B cell (primary cell): ENCODE data around the gene CRIP3. TPM values are rescaled to one million over a fixed set of nuclear protein-coding genes. Genes with fewer than 3 reads are reported as not detected.

Source experiments
- ATAC-seq: fragments of 200-7000 bp; cut with Tn5 transposase; one replicate; pipeline ENCODE4 v1.10.0; 2021; ENCODE audit warnings: low read depth, mild to moderate bottlenecking, moderate number of reproducible peaks, moderate library complexity
- CTCF ChIA-PET: fragments of 350-600 bp; sonication (Branson Sonifier 250); formaldehyde crosslinking; loops from one replicate; lab custom pipeline; 2021; ENCODE audit warnings: antibody characterized with exemption, inconsistent platforms; lab: Charles Lee
- POLR2A ChIA-PET: fragments of 350-600 bp; sonication (Branson Sonifier 250); formaldehyde crosslinking; loops from one replicate; lab custom pipeline; 2021; ENCODE audit warnings: antibody characterized with exemption; lab: Charles Lee
- DNase-seq: peaks from one replicate; pipeline ENCODE4 v3.0.0; 2013
- H2AFZ ChIP-seq: 2 replicates; pipeline ENCODE4 v1.6.1; 2012; ENCODE audit warnings: mild to moderate bottlenecking, low read depth, low read length; ENCODE audit not compliant: insufficient read depth, poor library complexity, severe bottlenecking
- H3K27ac ChIP-seq, 2 donors: 1 replicate in 1 of 2; 2 replicates in 1 of 2; pipeline ENCODE4 v1.5.1; 2012 to 2013; ENCODE audit warnings: low read length in 2 of 2, mild to moderate bottlenecking in 2 of 2, moderate library complexity in 1 of 2
- H3K27me3 ChIP-seq, 4 experiments: fragments of 200-600 bp in 1 of 4; sonication (generic) in 1 of 4; replicated peaks in 1 of 4; 1 replicate in 2 of 4; 2 replicates in 2 of 4; pipeline versions ENCODE4 v1.6.1 to v1.7.0; 2013 to 2016; ENCODE audit warnings: low read length in 3 of 4, mild to moderate bottlenecking in 2 of 4, mixed read lengths in 1 of 4, moderate library complexity in 1 of 4; ENCODE audit not compliant: insufficient read depth in 4 of 4, control insufficient read depth in 3 of 4; ENCODE audit errors: control extremely low read depth in 1 of 4
- H3K36me3 ChIP-seq, 2 experiments: replicated peaks in 1 of 2; 1 replicate in 1 of 2; 2 replicates in 1 of 2; pipeline versions ENCODE4 v1.6.1 to v1.7.1; 2013; ENCODE audit warnings: low read length in 1 of 2; ENCODE audit not compliant: insufficient read depth in 2 of 2, control insufficient read depth in 1 of 2; ENCODE audit errors: control extremely low read depth in 1 of 2, extremely low read depth in 1 of 2
- H3K4me1 ChIP-seq, 2 donors: fragments of 200-600 bp in 1 of 2; sonication (generic) in 1 of 2; 1 replicate in 1 of 2; 2 replicates in 1 of 2; pipeline versions ENCODE4 v1.5.1 to v1.6.1; 2013 to 2017; ENCODE audit warnings: low read length in 2 of 2; ENCODE audit not compliant: control insufficient read depth in 2 of 2, insufficient read depth in 2 of 2
- H3K4me2 ChIP-seq: replicated peaks from 2 replicates; pipeline ENCODE3; 2012; ENCODE audit warnings: mild to moderate bottlenecking, low read depth, low read length; ENCODE audit not compliant: poor library complexity, severe bottlenecking
- H3K4me3 ChIP-seq, 5 experiments: fragments of 200-600 bp in 1 of 5; sonication (generic) in 1 of 5; 1 replicate in 3 of 5; 2 replicates in 2 of 5; pipeline versions ENCODE4 v1.5.1 to v1.7.0; 2011 to 2016; ENCODE audit warnings: low read length in 4 of 5, mild to moderate bottlenecking in 4 of 5, low read depth in 2 of 5, control low read depth in 1 of 5, moderate library complexity in 1 of 5; ENCODE audit not compliant: insufficient read depth in 1 of 5; ENCODE audit errors: control extremely low read depth in 1 of 5, extremely low read depth in 1 of 5
- H3K79me2 ChIP-seq: fragments of 200-600 bp; sonication (generic); one replicate; pipeline ENCODE4 v1.6.0; 2016; ENCODE audit warnings: low read length; ENCODE audit not compliant: control insufficient read depth, insufficient read depth
- H3K9ac ChIP-seq: fragments of 200-600 bp; sonication (generic); 2 replicates; pipeline ENCODE4 v1.6.1; 2017; ENCODE audit warnings: mild to moderate bottlenecking, low read length, moderate library complexity
- H3K9me3 ChIP-seq, 3 donors: one replicate each; pipeline versions ENCODE4 v1.6.1 to v1.7.1; 2013; ENCODE audit warnings: low read length in 2 of 3; ENCODE audit not compliant: control insufficient read depth in 2 of 3, insufficient read depth in 1 of 3; ENCODE audit errors: control extremely low read depth in 1 of 3
- H4K20me1 ChIP-seq: 2 replicates; pipeline ENCODE4 v1.6.0; 2012; ENCODE audit warnings: mild to moderate bottlenecking, low read length; ENCODE audit not compliant: insufficient read depth, control insufficient read depth, poor library complexity, severe bottlenecking
- H3K27ac Mint-ChIP-seq: one replicate; pipeline ENCODE4 v1.8.0; 2021; ENCODE audit warnings: mixed read lengths
- H3K27me3 Mint-ChIP-seq: one replicate; pipeline ENCODE4 v1.8.0; 2021; ENCODE audit warnings: mixed read lengths
- H3K4me1 Mint-ChIP-seq: one replicate; pipeline ENCODE4 v1.8.0; 2021; ENCODE audit warnings: mixed read lengths
- H3K4me3 Mint-ChIP-seq: one replicate; pipeline ENCODE4 v1.8.0; 2021; ENCODE audit warnings: mixed read lengths
- H3K9me3 Mint-ChIP-seq: one replicate; pipeline ENCODE4 v1.8.0; 2022; ENCODE audit warnings: mixed read lengths; ENCODE audit not compliant: insufficient read depth
- EZH2 ChIP-seq: IDR thresholded peaks from 2 replicates; pipeline ENCODE4 v1.6.1; 2012; ENCODE audit warnings: borderline replicate concordance, low read depth, mild to moderate bottlenecking, moderate library complexity, low read length; ENCODE audit not compliant: insufficient read depth, poor library complexity, severe bottlenecking
- WGBS: methylation state at CpG from one replicate; pipeline ENCODE4 v1.1.5; 2013; ENCODE audit warnings: missing lambda C conversion rate; ENCODE audit not compliant: insufficient coverage; 5-methylcytosine and 5-hydroxymethylcytosine counted together
- intact Hi-C: fragments of 100-400 bp; cut with micrococcal nuclease; formaldehyde crosslinking; loops from one replicate; pipeline ENCODE4 v1.10.0; 2022
- polyA plus RNA-seq: library from polyadenylated mRNA; depleted of rRNA; stranded (reverse); fragments of >200 nt; gene quantifications from 2 replicates; pipeline ENCODE4 v1.2.3, GENCODE V29; 2012
- total RNA-seq, 2 donors: library from RNA; stranded (reverse); fragments of 120-200 nt in 1 of 2; gene quantifications; 1 replicate in 1 of 2; 2 replicates in 1 of 2; pipeline versions ENCODE4 v1.2.3 to v1.2.4, GENCODE V29; 2013 to 2022
- TF ChIP-seq, protein P1 (sequence below): fragments of 200-600 bp; IDR thresholded peaks from one replicate; pipeline ENCODE4 v1.8.0; 2022; ENCODE audit warnings: antibody characterized with exemption, mild to moderate bottlenecking

The CRIP3 gene
- total and polyA plus RNA-seq, 2 donors (not counting 1 experiment from before 2014, with no cell fraction given) = 25.8 to 64.6 TPM

DNA sequence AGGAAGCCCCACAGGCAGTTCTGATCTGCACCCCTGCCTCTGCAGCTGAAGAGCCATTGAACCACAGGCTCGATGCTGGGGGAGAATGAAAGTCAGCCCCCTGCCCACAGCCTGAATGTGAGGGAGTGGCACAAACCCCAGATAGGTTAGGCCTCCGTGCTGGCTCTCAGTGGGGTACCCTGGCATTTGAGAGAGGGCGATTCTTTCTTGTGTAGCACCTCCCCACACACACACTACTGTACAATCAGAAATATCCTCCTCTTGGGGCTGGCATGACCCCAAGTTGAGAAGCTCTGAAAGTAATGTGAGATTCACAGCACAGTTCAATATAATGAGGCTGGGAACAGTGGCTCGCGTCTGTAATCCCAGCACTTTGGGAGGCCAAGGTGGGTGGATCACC lies 47.4 kb downstream of the CRIP3 start:
- intact Hi-C loops = no loop called here
- CTCF ChIA-PET = interaction anchor here (0.7 to 6.6 kb wide), 10 partner anchors 23 to 245 kb away, joined by 3 to 73 read pairs (median 8); partner anchors contain the start of gene CRIP3

GRCh38 chr6:43260791-43261190 lies 47.8 kb downstream of the CRIP3 start:
- H2AFZ ChIP-seq = no peak overlapping the region
- H3K36me3 ChIP-seq = no peaks in the 10 kb centered on the region
- no peak for DNase-seq
- no peaks in the 10 kb centered on the region for H3K4me1 ChIP-seq
- H3K4me3 ChIP-seq = no peak overlapping the region
- ChIA-PET CTCF (interaction anchor here (1.6 to 6.6 kb wide), 5 partner anchors 23 to 246 kb away, joined by 3 to 73 read pairs (median 32); partner anchors contain the start of gene CRIP3), POLR2A (no interaction called here)
- H3K27ac Mint-ChIP-seq = no peak overlapping the region
- no peaks in the 10 kb centered on the region for H4K20me1 ChIP-seq
- no peak overlapping the region for H3K9ac ChIP-seq
- intact Hi-C loops = no loop called here
- no peaks in the 10 kb centered on the region for H3K9me3 Mint-ChIP-seq
- H3K9me3 ChIP-seq = peaks cover 0 to 4% (median 0%) of the 10 kb centered on the region in 3 donors
- no peak overlapping the region for H3K4me3 Mint-ChIP-seq
- WGBS = 97% methylated on average over 3 of the region's 4 CpGs
- H3K4me1 Mint-ChIP-seq = peaks cover 6% of the 10 kb centered on the region
- TF ChIP-seq EZH2 = no peak
- TF ChIP-seq, protein P1, sequence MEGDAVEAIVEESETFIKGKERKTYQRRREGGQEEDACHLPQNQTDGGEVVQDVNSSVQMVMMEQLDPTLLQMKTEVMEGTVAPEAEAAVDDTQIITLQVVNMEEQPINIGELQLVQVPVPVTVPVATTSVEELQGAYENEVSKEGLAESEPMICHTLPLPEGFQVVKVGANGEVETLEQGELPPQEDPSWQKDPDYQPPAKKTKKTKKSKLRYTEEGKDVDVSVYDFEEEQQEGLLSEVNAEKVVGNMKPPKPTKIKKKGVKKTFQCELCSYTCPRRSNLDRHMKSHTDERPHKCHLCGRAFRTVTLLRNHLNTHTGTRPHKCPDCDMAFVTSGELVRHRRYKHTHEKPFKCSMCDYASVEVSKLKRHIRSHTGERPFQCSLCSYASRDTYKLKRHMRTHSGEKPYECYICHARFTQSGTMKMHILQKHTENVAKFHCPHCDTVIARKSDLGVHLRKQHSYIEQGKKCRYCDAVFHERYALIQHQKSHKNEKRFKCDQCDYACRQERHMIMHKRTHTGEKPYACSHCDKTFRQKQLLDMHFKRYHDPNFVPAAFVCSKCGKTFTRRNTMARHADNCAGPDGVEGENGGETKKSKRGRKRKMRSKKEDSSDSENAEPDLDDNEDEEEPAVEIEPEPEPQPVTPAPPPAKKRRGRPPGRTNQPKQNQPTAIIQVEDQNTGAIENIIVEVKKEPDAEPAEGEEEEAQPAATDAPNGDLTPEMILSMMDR = no peak
- peaks cover 9% of the 10 kb centered on the region for H3K27me3 Mint-ChIP-seq
- H3K27me3 ChIP-seq = peaks cover 0 to 6% (median 0%) of the 10 kb centered on the region in 4 experiments
- H3K79me2 ChIP-seq = no peaks in the 10 kb centered on the region
- ATAC-seq = no peak
- H3K27ac ChIP-seq = no peak overlapping the region
- H3K4me2 ChIP-seq = no peak overlapping the region

More for the DNA sequence above, 47.4 kb downstream of the CRIP3 start:
- no peak for TF ChIP-seq EZH2
- TF ChIP-seq, protein P1 = no peak
- ATAC-seq (no peak), DNase-seq (no peak)
- no peak overlapping the region for H3K4me3 ChIP-seq
- POLR2A ChIA-PET = no interaction called here
- H3K9me3 ChIP-seq = peaks cover 0 to 4% (median 0%) of the 10 kb centered on the region in 3 donors
- H2AFZ ChIP-seq = no peak overlapping the region
- no peak overlapping the region for H3K27ac Mint-ChIP-seq
- no peaks in the 10 kb centered on the region for H3K9me3 Mint-ChIP-seq
- H3K79me2 ChIP-seq = no peaks in the 10 kb centered on the region
- no peak overlapping the region for H3K9ac ChIP-seq
- H3K4me2 ChIP-seq = no peak overlapping the region
- H3K27me3 ChIP-seq = peaks cover 0 to 6% (median 0%) of the 10 kb centered on the region in 4 experiments
- no peaks in the 10 kb centered on the region for H3K36me3 ChIP-seq
- H3K4me1 ChIP-seq = no peaks in the 10 kb centered on the region
- peaks cover 8% of the 10 kb centered on the region for H3K27me3 Mint-ChIP-seq
- H3K4me1 Mint-ChIP-seq = peaks cover 6% of the 10 kb centered on the region
- no peak overlapping the region for H3K4me3 Mint-ChIP-seq
- WGBS = 97% methylated on average over 4 of the region's 5 CpGs
- no peak overlapping the region for H3K27ac ChIP-seq
- no peaks in the 10 kb centered on the region for H4K20me1 ChIP-seq
